GM12873 (cell line): Measurements from ENCODE around the gene FKBP5.

Experiments used
- TF ChIP-seq, protein P1 (sequence below): IDR thresholded peaks from 2 replicates; pipeline ENCODE4 v1.5.1; 2012; ENCODE audit warnings: low read depth, mild to moderate bottlenecking, moderate library complexity, low read length, control low read depth; ENCODE audit not compliant: insufficient read depth; ENCODE audit errors: missing control alignments

Gene FKBP5

DNA sequence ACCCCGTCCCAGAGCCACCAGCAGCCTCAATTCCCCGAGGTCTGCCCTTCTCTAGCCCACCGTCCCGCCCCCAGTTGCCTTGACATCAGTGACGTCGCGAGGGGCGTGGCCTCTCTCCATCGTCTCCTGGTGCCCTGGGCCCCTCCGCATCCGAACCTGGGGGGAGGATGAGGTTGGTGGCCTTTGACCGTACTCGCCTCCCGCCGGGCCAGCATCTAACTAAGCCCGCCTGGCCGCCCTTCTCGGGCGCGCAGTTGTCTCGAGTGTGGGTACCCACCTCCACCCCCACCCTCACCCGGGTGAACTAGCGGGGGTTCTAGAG lies 42.7 kb upstream of the FKBP5 start:
- TF ChIP-seq, protein P1, sequence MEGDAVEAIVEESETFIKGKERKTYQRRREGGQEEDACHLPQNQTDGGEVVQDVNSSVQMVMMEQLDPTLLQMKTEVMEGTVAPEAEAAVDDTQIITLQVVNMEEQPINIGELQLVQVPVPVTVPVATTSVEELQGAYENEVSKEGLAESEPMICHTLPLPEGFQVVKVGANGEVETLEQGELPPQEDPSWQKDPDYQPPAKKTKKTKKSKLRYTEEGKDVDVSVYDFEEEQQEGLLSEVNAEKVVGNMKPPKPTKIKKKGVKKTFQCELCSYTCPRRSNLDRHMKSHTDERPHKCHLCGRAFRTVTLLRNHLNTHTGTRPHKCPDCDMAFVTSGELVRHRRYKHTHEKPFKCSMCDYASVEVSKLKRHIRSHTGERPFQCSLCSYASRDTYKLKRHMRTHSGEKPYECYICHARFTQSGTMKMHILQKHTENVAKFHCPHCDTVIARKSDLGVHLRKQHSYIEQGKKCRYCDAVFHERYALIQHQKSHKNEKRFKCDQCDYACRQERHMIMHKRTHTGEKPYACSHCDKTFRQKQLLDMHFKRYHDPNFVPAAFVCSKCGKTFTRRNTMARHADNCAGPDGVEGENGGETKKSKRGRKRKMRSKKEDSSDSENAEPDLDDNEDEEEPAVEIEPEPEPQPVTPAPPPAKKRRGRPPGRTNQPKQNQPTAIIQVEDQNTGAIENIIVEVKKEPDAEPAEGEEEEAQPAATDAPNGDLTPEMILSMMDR: no peak

DNA sequence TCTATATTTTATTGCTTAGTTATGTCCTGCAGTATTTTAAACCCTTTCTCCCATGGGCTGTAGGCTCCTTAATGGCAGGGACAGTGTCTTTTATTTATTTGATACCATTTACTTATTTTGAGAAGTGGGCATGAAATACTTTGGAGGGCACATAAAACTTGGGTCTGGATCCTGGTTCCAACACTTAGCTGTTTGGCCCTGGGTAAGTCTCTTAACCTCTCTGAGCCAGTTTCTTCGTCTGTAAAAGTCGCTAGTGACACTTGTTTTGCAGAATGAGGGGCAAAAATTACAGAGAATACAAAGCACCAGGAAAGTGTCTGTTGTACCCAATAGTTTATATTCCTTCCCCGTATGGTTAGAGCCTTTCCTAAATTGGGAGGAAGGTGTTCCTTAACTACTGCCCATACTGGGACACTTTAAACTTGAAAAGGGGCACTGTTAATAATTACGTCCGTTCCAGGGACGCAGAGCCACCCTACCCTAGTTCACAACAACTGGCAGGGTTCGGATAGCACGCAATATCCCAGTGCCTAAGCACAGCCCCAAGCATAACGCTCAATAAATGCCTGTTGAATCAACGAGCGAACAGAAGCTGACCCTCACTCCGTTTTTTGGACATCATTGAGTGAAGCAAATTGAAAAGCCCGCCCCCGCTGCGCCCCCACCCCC lies 42.2 kb upstream of the FKBP5 start:
- TF ChIP-seq, protein P1: no peak

DNA sequence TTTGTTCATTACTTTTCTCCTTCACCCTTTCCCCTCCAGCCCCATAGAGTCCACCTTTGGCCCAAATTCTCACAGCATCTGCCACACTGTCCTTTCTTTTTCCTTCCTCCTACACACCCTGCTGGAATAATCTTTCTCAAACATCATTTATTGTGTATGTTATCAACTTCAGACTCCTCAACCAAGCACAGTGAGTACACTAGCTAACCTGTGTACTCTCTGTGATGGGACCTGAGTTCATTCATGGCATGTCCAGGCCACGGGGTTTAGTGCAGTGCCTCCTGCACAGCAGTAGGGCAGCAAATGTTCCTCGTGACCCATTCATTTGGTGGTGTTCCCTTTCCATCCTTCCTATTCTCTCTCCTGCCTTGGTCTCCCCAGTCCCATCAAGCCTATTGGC lies 41.0 kb upstream of the FKBP5 start:
- TF ChIP-seq, protein P1: no peak

DNA sequence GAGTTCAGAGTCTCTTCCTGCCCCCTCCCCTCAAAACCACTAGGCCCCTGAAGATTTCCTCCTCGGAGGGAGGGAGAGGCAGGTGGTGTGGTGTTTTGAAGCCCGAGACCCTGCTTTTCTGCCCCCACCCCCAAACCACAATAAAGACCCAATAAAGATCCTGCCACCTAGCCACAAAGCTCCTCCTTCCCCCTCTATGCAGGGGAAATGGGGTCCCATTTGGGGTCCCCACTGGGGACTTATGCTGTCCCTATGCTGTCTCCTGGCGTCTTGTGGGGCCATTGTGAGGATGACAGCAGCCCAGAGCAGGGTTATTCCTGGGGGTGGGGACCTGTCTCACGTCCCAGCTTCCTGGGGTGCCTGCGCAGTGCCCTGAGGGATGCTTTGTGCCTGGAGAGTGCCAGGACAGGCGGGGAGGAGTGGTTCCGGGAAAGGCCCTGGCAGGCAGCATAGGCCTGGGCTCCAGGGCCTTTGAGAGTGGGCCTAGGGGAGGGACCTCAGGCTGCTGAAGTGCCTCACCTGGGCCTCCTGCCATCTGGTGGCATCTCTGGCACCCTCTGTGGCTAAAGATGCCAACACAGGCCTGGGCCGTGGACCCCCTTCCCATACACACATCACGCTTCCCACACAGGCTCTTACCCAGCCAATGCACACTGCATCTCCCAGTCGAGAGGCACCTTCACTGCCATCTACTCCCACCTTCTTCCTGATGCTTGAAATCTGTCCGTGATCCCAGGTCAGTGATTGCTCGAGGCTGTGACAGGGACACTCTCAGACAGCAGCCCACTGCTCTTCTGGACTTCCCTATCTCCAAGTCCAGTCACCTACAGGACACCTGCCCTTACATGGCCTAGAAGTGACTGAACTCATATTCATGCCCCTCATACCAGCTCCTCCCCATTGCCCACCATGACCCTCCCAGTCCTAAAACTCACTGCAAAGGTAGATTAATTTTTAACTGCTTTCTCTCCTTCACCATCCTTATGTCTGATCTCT lies 40.3 kb upstream of the FKBP5 start:
- TF ChIP-seq, protein P1: peak; percentile 12

DNA sequence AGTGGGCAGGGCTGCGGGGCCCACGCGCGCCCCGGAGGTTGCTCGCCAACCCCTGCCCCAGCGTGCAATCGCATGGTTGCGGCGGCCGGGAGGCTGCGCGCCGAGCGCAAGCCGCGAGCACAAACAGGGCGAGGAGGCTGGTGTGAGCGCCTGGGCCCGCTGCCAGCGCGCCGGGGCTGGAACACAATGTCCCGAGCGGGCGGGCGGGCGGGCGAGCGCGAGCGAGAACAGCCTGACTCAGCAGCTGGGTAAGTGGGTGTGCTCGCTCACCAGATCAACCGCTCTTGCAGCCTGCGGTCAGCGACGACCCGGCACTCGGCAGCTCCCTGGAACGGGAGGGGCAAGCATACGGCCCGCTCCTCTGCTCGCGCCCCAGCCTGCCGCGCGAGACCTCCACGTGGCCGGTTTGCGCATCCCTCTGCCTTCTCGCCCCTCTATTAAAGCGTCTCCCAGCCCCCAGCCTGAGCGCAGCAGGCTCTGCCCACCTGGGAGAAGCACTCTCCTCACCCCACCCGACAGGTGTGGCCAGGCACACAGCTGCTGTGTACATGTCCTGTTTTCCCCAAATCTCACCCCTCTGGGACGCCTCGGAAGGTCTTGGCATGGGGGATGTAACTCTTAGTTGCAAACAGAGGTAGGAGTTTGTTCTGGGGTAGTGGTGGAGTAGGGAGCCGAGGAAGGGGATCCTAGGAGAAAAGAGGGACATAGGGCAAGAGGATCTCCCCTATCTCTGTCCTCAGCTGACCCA lies 39.4 kb upstream of the FKBP5 start:
- TF ChIP-seq, protein P1: no peak

DNA sequence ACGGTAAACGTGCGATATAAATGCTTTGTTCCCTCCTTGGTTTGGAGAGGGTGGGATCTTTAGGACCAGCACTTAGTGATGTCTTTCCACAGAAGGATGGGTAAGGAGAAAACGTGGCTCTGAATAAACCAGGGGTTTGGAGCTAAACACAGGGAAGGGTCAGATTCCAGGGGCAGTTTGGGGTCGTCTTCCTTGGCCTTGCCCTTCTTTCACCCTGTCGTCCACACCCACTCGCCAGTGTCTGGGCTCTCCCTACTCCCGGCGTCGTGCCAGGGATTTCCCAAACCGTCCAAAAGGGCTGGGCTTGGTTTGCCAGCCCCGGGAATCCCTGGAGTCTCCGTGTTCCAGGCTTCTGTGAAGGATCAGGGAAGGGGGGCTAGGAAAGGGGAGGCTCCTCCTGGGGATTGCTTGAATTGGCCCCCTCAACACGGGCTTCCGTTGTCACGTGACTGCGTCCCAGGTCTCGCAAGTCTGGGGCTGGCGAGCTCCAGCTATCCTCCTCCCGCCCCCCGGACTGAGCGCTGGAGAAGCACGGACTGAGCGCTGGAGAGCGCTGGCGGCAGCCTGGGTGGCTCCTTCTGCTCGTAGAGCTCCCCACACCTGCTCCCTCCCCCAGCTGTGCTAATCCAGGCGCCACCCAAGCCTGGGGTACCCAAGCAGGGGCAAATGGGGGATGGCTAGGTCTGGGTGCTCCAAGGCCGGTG lies 38.7 kb upstream of the FKBP5 start:
- TF ChIP-seq, protein P1: no peak
